Neural progenitor cell (in vitro differentiated cells): ENCODE results near the gene KIAA0753. TPM values are rescaled to one million over a fixed set of nuclear protein-coding genes. Genes with fewer than 3 reads are reported as not detected.

Experiments used
- DNase-seq: peaks from one replicate; pipeline ENCODE4 v3.0.0-alpha.2; 2016; ENCODE audit warnings: low spot score
- H2AFZ ChIP-seq: fragments of 200-600 bp; sonication (generic); replicated peaks from 2 replicates; pipeline ENCODE4 v1.6.1; 2016; ENCODE audit warnings: antibody characterized with exemption
- H3F3A ChIP-seq: fragments of 200-600 bp; sonication (generic); 2 replicates; pipeline ENCODE4 v1.6.1; 2016; ENCODE audit warnings: antibody characterized with exemption, low read depth
- H3K27ac ChIP-seq: fragments of 200-600 bp; sonication (generic); 2 replicates; pipeline ENCODE4 v1.5.1; 2016; ENCODE audit warnings: mild to moderate bottlenecking
- H3K27me3 ChIP-seq: fragments of 200-600 bp; sonication (generic); 2 replicates; pipeline ENCODE4 v1.6.1; 2016; ENCODE audit warnings: mild to moderate bottlenecking, moderate library complexity
- H3K36me3 ChIP-seq: fragments of 200-600 bp; sonication (generic); 2 replicates; pipeline ENCODE4 v1.5.1; 2016
- H3K4me1 ChIP-seq: fragments of 200-600 bp; sonication (generic); 2 replicates; pipeline ENCODE4 v1.6.1; 2016; ENCODE audit warnings: mixed run types
- H3K4me2 ChIP-seq: fragments of 200-600 bp; sonication (generic); 2 replicates; pipeline ENCODE4 v1.6.1; 2016
- H3K4me3 ChIP-seq: fragments of 200-600 bp; sonication (generic); 2 replicates; pipeline ENCODE4 v1.5.1; 2016
- H3K79me2 ChIP-seq: fragments of 200-600 bp; sonication (generic); 2 replicates; pipeline ENCODE4 v1.6.1; 2016; ENCODE audit warnings: low read depth
- H3K9ac ChIP-seq: fragments of 200-600 bp; sonication (generic); 2 replicates; pipeline ENCODE4 v1.6.1; 2016
- H3K9me3 ChIP-seq: fragments of 200-600 bp; sonication (generic); 2 replicates; pipeline ENCODE4 v1.5.1; 2016; ENCODE audit warnings: low read depth
- H4K20me1 ChIP-seq: fragments of 200-600 bp; sonication (generic); 2 replicates; pipeline ENCODE4 v1.6.1; 2016; ENCODE audit warnings: low read depth
- H3K27ac Mint-ChIP-seq: 3 replicates; pipeline ENCODE4 v1.8.0; 2021; ENCODE audit warnings: mixed read lengths
- H3K27me3 Mint-ChIP-seq: 2 replicates; pipeline ENCODE4 v1.8.0; 2022; ENCODE audit warnings: low read depth, mild to moderate bottlenecking, inconsistent platforms, moderate library complexity, mixed read lengths; ENCODE audit not compliant: insufficient read depth
- H3K36me3 Mint-ChIP-seq: 3 replicates; pipeline ENCODE4 v1.8.0; 2021; ENCODE audit warnings: mixed read lengths
- H3K4me1 Mint-ChIP-seq: 3 replicates; pipeline ENCODE4 v1.8.0; 2021; ENCODE audit warnings: mixed read lengths
- H3K4me3 Mint-ChIP-seq: 3 replicates; pipeline ENCODE4 v1.8.0; 2021; ENCODE audit warnings: mild to moderate bottlenecking, moderate library complexity, mixed read lengths
- H3K9me3 Mint-ChIP-seq: 3 replicates; pipeline ENCODE4 v1.8.0; 2020; ENCODE audit warnings: mixed read lengths
- EZH2 ChIP-seq: fragments of 200-600 bp; sonication (generic); IDR thresholded peaks from 2 replicates; pipeline ENCODE4 v1.6.1; 2017; ENCODE audit warnings: antibody characterized with exemption, mild to moderate bottlenecking, moderate library complexity
- EZH2phosphoT487 ChIP-seq: fragments of 200-600 bp; sonication (generic); IDR thresholded peaks from 2 replicates; pipeline ENCODE4 v1.6.1; 2017; ENCODE audit warnings: antibody characterized with exemption
- total RNA-seq: library from RNA; depleted of rRNA; stranded (reverse); fragments of >200 nt; gene quantifications from 2 replicates; pipeline ENCODE4 v1.2.3, GENCODE V29; 2015; ENCODE audit warnings: low replicate concordance
- TF ChIP-seq, protein P1 (sequence below): fragments of 200-600 bp; sonication (generic); IDR thresholded peaks from 2 replicates; pipeline ENCODE4 v1.5.1; 2017; ENCODE audit warnings: antibody characterized with exemption, mild to moderate bottlenecking

The KIAA0753 gene
- total RNA-seq, 1 donor from 2014 or later: 24.1 TPM

DNA sequence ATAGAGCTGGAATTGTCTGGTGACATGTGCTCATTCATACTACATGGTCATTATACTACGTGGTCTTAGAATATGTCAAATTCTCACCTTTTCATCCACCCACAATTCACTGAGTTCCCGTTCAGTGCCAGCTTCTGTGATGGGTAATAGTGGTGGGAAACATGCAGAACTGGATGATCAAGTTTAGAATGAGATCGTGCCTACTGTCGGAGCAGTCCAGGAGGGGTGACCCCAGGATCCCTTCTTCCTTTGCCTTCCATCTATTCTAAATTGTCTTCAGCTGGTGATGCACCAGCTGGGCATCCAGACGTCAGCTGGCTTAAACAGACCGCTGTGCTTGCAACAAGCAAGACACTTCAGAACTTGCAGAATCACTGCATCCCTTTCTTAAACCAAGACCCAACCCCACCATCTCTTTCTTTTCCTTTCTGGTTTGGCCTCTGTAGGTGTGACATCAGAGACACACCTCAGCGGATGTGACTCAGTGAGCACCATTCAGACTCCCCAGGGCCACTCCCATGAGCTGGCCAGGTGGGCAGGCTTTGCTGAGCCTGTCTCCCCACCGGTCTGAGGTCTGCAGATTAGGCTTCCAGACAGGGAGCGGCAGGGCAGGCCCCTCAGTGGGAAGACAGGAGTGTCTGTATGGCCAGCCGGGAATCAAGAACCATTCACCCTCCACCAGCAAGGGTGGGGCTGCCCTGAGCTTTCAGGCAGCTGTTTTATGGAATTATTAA lies 29.1 kb upstream of the KIAA0753 start:
- no peak overlapping the region for H3K27ac Mint-ChIP-seq
- H3K9me3 ChIP-seq: no peaks in the 10 kb centered on the region
- peaks cover 7% of the 10 kb centered on the region for H3K27me3 ChIP-seq

DNA sequence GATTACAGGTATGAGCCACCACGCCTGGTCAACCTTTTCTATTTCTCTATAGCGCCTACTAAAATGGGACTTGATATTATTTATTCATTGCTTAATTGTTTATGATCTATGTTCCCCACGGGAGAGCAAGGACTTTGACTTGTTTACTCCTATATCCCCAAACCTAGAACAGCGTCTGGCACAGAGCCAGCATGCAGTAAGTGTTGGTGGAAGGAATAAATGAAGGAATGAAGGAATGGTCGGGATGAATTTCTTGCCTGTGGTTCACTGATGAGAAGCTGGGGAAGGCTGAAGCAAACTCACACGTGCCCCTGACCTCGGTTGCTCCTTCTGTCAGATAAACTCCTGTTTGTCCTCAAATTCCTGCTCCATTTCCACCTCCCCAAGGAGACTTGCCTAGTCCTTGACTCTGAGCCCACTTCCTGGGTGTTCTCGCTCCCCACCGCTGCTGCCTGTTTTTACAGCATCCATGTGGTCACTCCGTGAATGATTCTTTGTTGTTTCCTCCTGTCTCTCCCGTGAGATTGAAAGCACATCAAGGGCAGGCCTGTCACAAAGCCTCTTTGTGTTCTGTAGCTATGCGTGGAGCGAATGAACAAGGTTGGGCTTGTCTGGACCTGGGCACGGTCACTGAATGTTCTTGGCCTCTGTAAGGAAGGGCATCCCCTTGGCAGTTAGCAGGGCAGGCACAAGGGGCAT lies 28.4 kb upstream of the KIAA0753 start:
- no peak overlapping the region for H3K27ac ChIP-seq
- H3K27me3 ChIP-seq: peaks cover 7% of the 10 kb centered on the region
- no peaks in the 10 kb centered on the region for H3K79me2 ChIP-seq
- H3K4me3 Mint-ChIP-seq: no peak overlapping the region
- no peaks in the 10 kb centered on the region for H3K36me3 ChIP-seq
- H3K36me3 Mint-ChIP-seq: no peaks in the 10 kb centered on the region
- H3K27me3 Mint-ChIP-seq: peaks cover 6% of the 10 kb centered on the region
- H3K4me1 ChIP-seq: no peaks in the 10 kb centered on the region
- TF ChIP-seq EZH2phosphoT487: no peak
- TF ChIP-seq EZH2: no peak
- TF ChIP-seq, protein P1, sequence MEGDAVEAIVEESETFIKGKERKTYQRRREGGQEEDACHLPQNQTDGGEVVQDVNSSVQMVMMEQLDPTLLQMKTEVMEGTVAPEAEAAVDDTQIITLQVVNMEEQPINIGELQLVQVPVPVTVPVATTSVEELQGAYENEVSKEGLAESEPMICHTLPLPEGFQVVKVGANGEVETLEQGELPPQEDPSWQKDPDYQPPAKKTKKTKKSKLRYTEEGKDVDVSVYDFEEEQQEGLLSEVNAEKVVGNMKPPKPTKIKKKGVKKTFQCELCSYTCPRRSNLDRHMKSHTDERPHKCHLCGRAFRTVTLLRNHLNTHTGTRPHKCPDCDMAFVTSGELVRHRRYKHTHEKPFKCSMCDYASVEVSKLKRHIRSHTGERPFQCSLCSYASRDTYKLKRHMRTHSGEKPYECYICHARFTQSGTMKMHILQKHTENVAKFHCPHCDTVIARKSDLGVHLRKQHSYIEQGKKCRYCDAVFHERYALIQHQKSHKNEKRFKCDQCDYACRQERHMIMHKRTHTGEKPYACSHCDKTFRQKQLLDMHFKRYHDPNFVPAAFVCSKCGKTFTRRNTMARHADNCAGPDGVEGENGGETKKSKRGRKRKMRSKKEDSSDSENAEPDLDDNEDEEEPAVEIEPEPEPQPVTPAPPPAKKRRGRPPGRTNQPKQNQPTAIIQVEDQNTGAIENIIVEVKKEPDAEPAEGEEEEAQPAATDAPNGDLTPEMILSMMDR: no peak
- no peaks in the 10 kb centered on the region for H3K9me3 Mint-ChIP-seq
- H4K20me1 ChIP-seq: no peaks in the 10 kb centered on the region
- DNase-seq: no peak
- no peak overlapping the region for H3K4me3 ChIP-seq
- no peak overlapping the region for H3K9ac ChIP-seq
- H3K4me1 Mint-ChIP-seq: peaks cover 4% of the 10 kb centered on the region
- H2AFZ ChIP-seq: no peak overlapping the region
- no peaks in the 10 kb centered on the region for H3F3A ChIP-seq
- no peak overlapping the region for H3K27ac Mint-ChIP-seq
- H3K9me3 ChIP-seq: no peaks in the 10 kb centered on the region
- H3K4me2 ChIP-seq: no peak overlapping the region

More for the DNA sequence above, 29.1 kb upstream of the KIAA0753 start:
- no peaks in the 10 kb centered on the region for H3K9me3 Mint-ChIP-seq
- DNase-seq: no peak
- no peaks in the 10 kb centered on the region for H4K20me1 ChIP-seq
- H3K27ac ChIP-seq: no peak overlapping the region
- TF ChIP-seq EZH2 (no peak), EZH2phosphoT487 (no peak)
- TF ChIP-seq, protein P1: no peak
- no peaks in the 10 kb centered on the region for H3K36me3 ChIP-seq
- H3K4me3 ChIP-seq: no peak overlapping the region
- H2AFZ ChIP-seq: no peak overlapping the region
- H3F3A ChIP-seq: no peaks in the 10 kb centered on the region
- no peak overlapping the region for H3K9ac ChIP-seq
- no peaks in the 10 kb centered on the region for H3K79me2 ChIP-seq
- H3K4me1 Mint-ChIP-seq: peaks cover 4% of the 10 kb centered on the region
- no peak overlapping the region for H3K4me3 Mint-ChIP-seq
- no peak overlapping the region for H3K4me2 ChIP-seq
- H3K27me3 Mint-ChIP-seq: peaks cover 6% of the 10 kb centered on the region
- no peaks in the 10 kb centered on the region for H3K36me3 Mint-ChIP-seq
- no peaks in the 10 kb centered on the region for H3K4me1 ChIP-seq

DNA sequence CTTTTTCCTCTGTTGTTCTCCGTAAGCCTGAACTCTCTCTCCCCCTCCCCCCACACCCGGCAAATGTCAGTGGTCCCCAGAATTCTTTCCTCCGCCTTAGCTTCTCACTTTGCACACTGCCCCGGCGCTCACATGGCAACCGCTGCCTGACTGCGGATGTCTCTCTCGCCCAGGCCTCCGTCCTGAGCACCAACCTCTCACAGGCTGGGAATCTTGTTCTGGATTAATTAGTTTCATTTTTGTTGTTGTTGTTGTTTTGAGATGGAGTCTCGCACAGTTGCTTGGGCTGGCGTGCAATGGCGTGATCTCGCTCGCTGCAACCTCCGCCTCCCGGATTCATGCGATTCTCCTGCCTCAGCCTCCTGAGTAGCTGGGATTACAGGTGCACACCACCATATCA lies 27.7 kb upstream of the KIAA0753 start:
- no peak for DNase-seq
- Mint-ChIP-seq H3K36me3 (no peaks in the 10 kb centered on the region), H3K4me3 (no peak overlapping the region), H3K27me3 (peaks cover 8% of the 10 kb centered on the region), H3K4me1 (peaks cover 4% of the 10 kb centered on the region), H3K27ac (no peak overlapping the region), H3K9me3 (no peaks in the 10 kb centered on the region)
- Histone ChIP-seq H3F3A (no peaks in the 10 kb centered on the region), H4K20me1 (no peaks in the 10 kb centered on the region), H3K9me3 (no peaks in the 10 kb centered on the region), H3K9ac (no peak overlapping the region), H3K27ac (no peak overlapping the region), H3K36me3 (no peaks in the 10 kb centered on the region), H3K79me2 (no peaks in the 10 kb centered on the region), H3K27me3 (peaks cover 7% of the 10 kb centered on the region), H2AFZ (no peak overlapping the region), H3K4me2 (no peak overlapping the region), H3K4me1 (no peaks in the 10 kb centered on the region), H3K4me3 (no peak overlapping the region)
- TF ChIP-seq, protein P1: no peak
- TF ChIP-seq EZH2phosphoT487 (no peak), EZH2 (no peak)
